HCT116 (cell line): ENCODE results near the gene ZNF579. TPM values are rescaled to one million over a fixed set of nuclear protein-coding genes. Genes with fewer than 3 reads are reported as not detected.

Experiments
- ATAC-seq: fragments of 200-7000 bp; cut with Tn5 transposase; 2 replicates; pipeline ENCODE4 v1.9.1; 2020; ENCODE audit warnings: mild to moderate bottlenecking, moderate library complexity
- BruUV-seq: library from RNA; stranded (reverse); fragments of 400-500 nt; replicated peaks from 2 replicates; lab custom pipeline; 2021; lab: Mats Ljungman, UMichigan
- CTCF ChIA-PET: fragments of 300-600 bp; sonication (Branson Sonifier 250); formaldehyde crosslinking; loops from one replicate; lab custom pipeline; 2021; ENCODE audit warnings: antibody characterized with exemption; lab: Charles Lee
- POLR2A ChIA-PET: fragments of 300-600, 350-600 bp; sonication (Branson Sonifier 250); formaldehyde crosslinking; loops from one replicate; lab custom pipeline; 2021; ENCODE audit warnings: antibody characterized with exemption; lab: Charles Lee
- RAD21 ChIA-PET, 2 experiments: fragments of 300-600 bp; sonication (Branson Sonifier 250); formaldehyde crosslinking; loops; one replicate each; lab custom pipeline; 2023; ENCODE audit warnings: low total read pairs in 2 of 2; ENCODE audit not compliant: uncharacterized antibody in 2 of 2, unreplicated experiment in 2 of 2, low non-redundant PET in 1 of 2; lab: Charles Lee
- DNase-seq: peaks from one replicate; pipeline ENCODE4 v3.0.0-alpha.2; 2010; ENCODE audit warnings: low read depth, low spot score
- H2AFZ ChIP-seq: fragments of 200-600 bp; shearing (Covaris generic), sonication (generic); 2 replicates; pipeline ENCODE4 v1.6.1; 2017; ENCODE audit warnings: low read depth, mixed run types, mixed read lengths, antibody characterized with exemption, low read length; ENCODE audit not compliant: poor library complexity, severe bottlenecking
- H3K27ac ChIP-seq: 2 replicates; pipeline ENCODE4 v1.5.1; 2012; ENCODE audit warnings: low read depth, low read length
- H3K27me3 ChIP-seq: fragments of 200-600 bp; sonication (generic); 2 replicates; pipeline ENCODE4 v1.6.1; 2016; ENCODE audit warnings: mixed run types, low read length, mixed read lengths; ENCODE audit not compliant: insufficient read depth
- H3K36me3 ChIP-seq, 2 experiments: fragments of 200-500 bp in 1 of 2; fragments of 200-600 bp in 1 of 2; sonication (Bioruptor generic) in 1 of 2; sonication (generic) in 1 of 2; 2 replicates each; pipeline versions ENCODE4 v1.5.1 to v1.6.1; 2014 to 2016; ENCODE audit warnings: low read length in 2 of 2, inconsistent platforms in 1 of 2, mixed read lengths in 1 of 2, mixed run types in 1 of 2; ENCODE audit not compliant: insufficient read depth in 2 of 2, control insufficient read depth in 1 of 2
- H3K4me1 ChIP-seq, 2 experiments: fragments of 200-600 bp in 1 of 2; sonication (generic) in 1 of 2; 2 replicates each; pipeline versions ENCODE4 v1.5.1 to v1.6.1; 2012 to 2017; ENCODE audit warnings: low read length in 2 of 2, inconsistent platforms in 1 of 2, mild to moderate bottlenecking in 1 of 2, mixed read lengths in 1 of 2, mixed run types in 1 of 2, moderate library complexity in 1 of 2; ENCODE audit not compliant: insufficient read depth in 2 of 2, control insufficient read depth in 1 of 2
- H3K4me2 ChIP-seq: fragments of 200-600 bp; sonication (generic); 2 replicates; pipeline ENCODE4 v1.6.1; 2017; ENCODE audit warnings: mixed run types, low read length, mixed read lengths
- H3K4me3 ChIP-seq, 2 experiments: fragments of 200-600 bp in 1 of 2; sonication (generic) in 1 of 2; replicated peaks in 1 of 2; 2 replicates each; pipeline ENCODE4 v1.5.1; 2011 to 2016; ENCODE audit warnings: low read length in 2 of 2, control low read depth in 1 of 2, low read depth in 1 of 2, mild to moderate bottlenecking in 1 of 2, mixed read lengths in 1 of 2, mixed run types in 1 of 2
- H3K79me2 ChIP-seq: fragments of 200-600 bp; sonication (generic); 2 replicates; pipeline ENCODE4 v1.6.1; 2017; ENCODE audit warnings: mild to moderate bottlenecking, mixed run types, low read length, moderate library complexity, mixed read lengths; ENCODE audit not compliant: insufficient read depth
- H3K9ac ChIP-seq: fragments of 200-600 bp; sonication (generic); 2 replicates; pipeline ENCODE4 v1.6.1; 2016; ENCODE audit warnings: low read length, mixed read lengths
- H3K9me2 ChIP-seq: fragments of 200-600 bp; sonication (generic), shearing (Covaris generic); 2 replicates; pipeline ENCODE4 v1.6.1; 2017; ENCODE audit warnings: mixed run types, mild to moderate bottlenecking, moderate library complexity; ENCODE audit not compliant: insufficient read depth
- H3K9me3 ChIP-seq, 2 experiments: fragments of 200-500 bp in 1 of 2; fragments of 200-600 bp in 1 of 2; sonication (Bioruptor generic) in 1 of 2; sonication (generic) in 1 of 2; 2 replicates each; pipeline ENCODE4 v1.6.1; 2014 to 2017; ENCODE audit warnings: low read length in 2 of 2, mixed read lengths in 2 of 2, inconsistent platforms in 1 of 2, low read depth in 1 of 2, mild to moderate bottlenecking in 1 of 2, mixed run types in 1 of 2, moderate library complexity in 1 of 2; ENCODE audit not compliant: control insufficient read depth in 1 of 2, insufficient read depth in 1 of 2
- H4K20me1 ChIP-seq: fragments of 200-600 bp; sonication (generic), shearing (Covaris generic); 2 replicates; pipeline ENCODE4 v1.6.1; 2017; ENCODE audit warnings: mixed run types, mild to moderate bottlenecking, moderate library complexity; ENCODE audit not compliant: insufficient read depth
- ATF3 ChIP-seq: IDR thresholded peaks from 2 replicates; pipeline ENCODE4 v1.6.1; 2012
- CBX3 ChIP-seq: IDR thresholded peaks from 2 replicates; pipeline ENCODE4 v1.6.1; 2012; ENCODE audit warnings: low read depth
- CEBPB ChIP-seq: IDR thresholded peaks from 2 replicates; pipeline ENCODE4 v1.6.1; 2012; ENCODE audit warnings: low read depth
- CTCF ChIP-seq, 3 experiments: fragments of 200-600 bp in 1 of 3; sonication (generic) in 1 of 3; IDR thresholded peaks in 2 of 3; conservative IDR thresholded peaks in 1 of 3; 2 replicates each; pipeline ENCODE4 v1.5.1; 2012 to 2017; ENCODE audit warnings: low read depth in 2 of 3, low read length in 2 of 3, antibody characterized with exemption in 1 of 3, borderline replicate concordance in 1 of 3, control low read depth in 1 of 3, mild to moderate bottlenecking in 1 of 3, mixed read lengths in 1 of 3, mixed run types in 1 of 3, moderate library complexity in 1 of 3; ENCODE audit not compliant: insufficient read depth in 1 of 3
- EGR1 ChIP-seq: IDR thresholded peaks from 2 replicates; pipeline ENCODE4 v1.6.1; 2012; ENCODE audit warnings: low read depth
- EZH2 ChIP-seq: fragments of 200-600 bp; sonication (generic); IDR thresholded peaks from 2 replicates; pipeline ENCODE4 v1.6.1; 2017; ENCODE audit warnings: antibody characterized with exemption, mixed run types
- EZH2phosphoT487 ChIP-seq: fragments of 200-600 bp; IDR thresholded peaks from 2 replicates; pipeline ENCODE4 v1.6.1; 2018; ENCODE audit warnings: antibody characterized with exemption, borderline replicate concordance
- POLR2A ChIP-seq: IDR thresholded peaks from 2 replicates; pipeline ENCODE4 v1.7.0; 2011; ENCODE audit warnings: borderline replicate concordance; ENCODE audit not compliant: insufficient read depth, insufficient read length; ENCODE audit errors: extremely low read depth
- POLR2AphosphoS5 ChIP-seq: IDR thresholded peaks from 2 replicates; pipeline ENCODE4 v1.6.1; 2011; ENCODE audit warnings: mild to moderate bottlenecking, low read depth, low read length, moderate library complexity
- RAD21 ChIP-seq: IDR thresholded peaks from 2 replicates; pipeline ENCODE4 v1.6.1; 2012; ENCODE audit warnings: low read depth, mild to moderate bottlenecking
- REST ChIP-seq: IDR thresholded peaks from 2 replicates; pipeline ENCODE4 v1.6.1; 2012; ENCODE audit warnings: low read depth
- SIN3A ChIP-seq: IDR thresholded peaks from 2 replicates; pipeline ENCODE4 v1.6.1; 2012; ENCODE audit warnings: low read depth
- SRF ChIP-seq: IDR thresholded peaks from 2 replicates; pipeline ENCODE4 v1.6.1; 2012; ENCODE audit warnings: low read depth
- TCF7L2 ChIP-seq: IDR thresholded peaks from 2 replicates; pipeline ENCODE4 v1.7.0; 2011; ENCODE audit warnings: borderline replicate concordance, inconsistent platforms; ENCODE audit not compliant: insufficient read depth, insufficient read length; ENCODE audit errors: extremely low read depth
- ZBTB33 ChIP-seq: IDR thresholded peaks from 2 replicates; pipeline ENCODE4 v1.6.1; 2011; ENCODE audit warnings: mild to moderate bottlenecking, low read length, moderate library complexity; ENCODE audit not compliant: insufficient replicate concordance; ENCODE audit errors: extremely low read depth
- ZFX ChIP-seq: fragments of 450-650 bp; IDR thresholded peaks from 2 replicates; pipeline ENCODE4 v1.6.1; 2017
- ZNF274 ChIP-seq: fragments of 200-500 bp; sonication (Bioruptor generic); IDR thresholded peaks from 2 replicates; pipeline ENCODE4 v1.6.1; 2014; ENCODE audit warnings: mild to moderate bottlenecking, low read depth, low read length, inconsistent platforms
- intact Hi-C: fragments of 100-400 bp; cut with micrococcal nuclease; formaldehyde crosslinking; loops from 2 replicates; pipeline ENCODE4 v1.10.0; 2022
- total RNA-seq: library from RNA; stranded (reverse); gene quantifications from one replicate; pipeline ENCODE4 v1.2.1, GENCODE V29; 2021; ENCODE audit not compliant: unreplicated experiment

The ZNF579 gene
- total RNA-seq, 1 experiment from 2014 or later, result 24.1 TPM

- CTCF ChIA-PET, result interaction anchor here (2.5 kb wide), 1 partner anchor 31 kb away, joined by 14 read pairs; no protein-coding TSS in a partner anchor
- DNase-seq, result no peak
- H3K27me3 ChIP-seq, result no peaks in the 10 kb centered on the region
- H3K4me1 ChIP-seq, result peaks cover 27 to 46% of the 10 kb centered on the region in 2 experiments
- H2AFZ ChIP-seq, result no peak overlapping the region
- H3K79me2 ChIP-seq, result peaks cover 9% of the 10 kb centered on the region
- RAD21 ChIA-PET, result no interaction called here
- no peaks in the 10 kb centered on the region for H3K9me2 ChIP-seq
- peak overlapping the region; percentile 56 to 67 for H3K4me3 ChIP-seq
- H3K9ac ChIP-seq, result peak overlapping the region; percentile 80
- H3K9me3 ChIP-seq, result no peaks in the 10 kb centered on the region
- intact Hi-C loops, result no loop called here
- TF ChIP-seq SRF, result no peak
- no peak for TF ChIP-seq ZNF274
- TF ChIP-seq REST, result no peak
- no peak for TF ChIP-seq CTCF (IDR thresholded peaks at IDR 0.05 in 2 of 3, conservative IDR thresholded peaks at IDR 0.05 in 1 of 3; ENCODE audit: borderline replicate concordance in 1 of 3, insufficient read depth in 1 of 3, low read depth in 2 of 3, low read length in 2 of 3)
- no peak for TF ChIP-seq ZFX
- no peak for TF ChIP-seq RAD21
- no peak for TF ChIP-seq CBX3
- TF ChIP-seq CEBPB, result no peak
- TF ChIP-seq EZH2phosphoT487, result no peak
- TF ChIP-seq EGR1, result no peak
- TF ChIP-seq POLR2A, result no peak
- no peak for TF ChIP-seq ATF3
- no peak for TF ChIP-seq ZBTB33
- no peak for TF ChIP-seq POLR2AphosphoS5
- TF ChIP-seq TCF7L2, result no peak
- no peak for TF ChIP-seq EZH2
- no peak for TF ChIP-seq SIN3A
- POLR2A ChIA-PET, result no interaction called here
- H3K36me3 ChIP-seq, result peaks cover 0 to 3% of the 10 kb centered on the region in 2 experiments; a peak in 1 of 4 replicates
- peak overlapping the region; percentile 96 for H3K4me2 ChIP-seq
- H3K27ac ChIP-seq, result peak overlapping the region; percentile 83
- ATAC-seq, result no peak
- H4K20me1 ChIP-seq, result no peaks in the 10 kb centered on the region
- TSS peak; percentile 65 for BruUV-seq
Measured at GRCh38 chr19:55601084-55601483, 20.4 kb upstream of the ZNF579 start.
